ENCODE measurements around the gene ZNF385B.

GRCh38 chr2:179809606-179810005 lies 51.8 kb downstream of the ZNF385B start:
- TF ChIP-seq POLR2A (IDR thresholded peaks at IDR 0.05; ENCODE audit: low read depth) (no peak), CTCF (IDR thresholded peaks at IDR 0.05) (no peak)

Measured in esophagus muscularis mucosa (tissue), 3 donors.